Retinal pigment epithelial cell (primary cell): ENCODE data around the gene GATB.

Experiments used
- DNase-seq: peaks from one replicate; pipeline ENCODE4 v3.0.0-alpha.2; 2010; ENCODE audit warnings: low read depth
- H3K4me3 ChIP-seq: 2 replicates; pipeline ENCODE4 v1.5.1; 2011; ENCODE audit warnings: mild to moderate bottlenecking, low read length, control low read depth, moderate library complexity
- TF ChIP-seq, protein P1 (sequence below): conservative IDR thresholded peaks from 2 replicates; pipeline ENCODE4 v1.5.1; 2011; ENCODE audit warnings: low read depth, low read length, control low read depth, inconsistent platforms

GATB gene

DNA sequence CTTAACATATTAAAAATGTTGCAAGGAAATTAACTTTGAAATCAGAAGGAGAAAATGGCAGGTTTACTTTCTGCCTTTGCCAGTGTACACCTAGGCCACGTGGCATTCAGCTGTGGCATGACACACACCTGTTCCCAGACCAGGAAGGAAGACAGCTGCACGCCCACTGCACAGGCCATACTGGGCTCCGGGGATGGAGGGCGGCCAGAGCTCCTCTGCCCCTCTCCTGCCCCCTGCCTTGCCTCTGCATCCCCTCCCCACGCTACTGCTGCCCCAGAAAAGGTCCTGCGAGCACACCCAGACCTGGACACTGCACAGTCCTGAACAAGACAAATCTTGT lies 68.4 kb downstream of the GATB start:
- no peak overlapping the region for H3K4me3 ChIP-seq
- DNase-seq: no peak
- TF ChIP-seq, protein P1, sequence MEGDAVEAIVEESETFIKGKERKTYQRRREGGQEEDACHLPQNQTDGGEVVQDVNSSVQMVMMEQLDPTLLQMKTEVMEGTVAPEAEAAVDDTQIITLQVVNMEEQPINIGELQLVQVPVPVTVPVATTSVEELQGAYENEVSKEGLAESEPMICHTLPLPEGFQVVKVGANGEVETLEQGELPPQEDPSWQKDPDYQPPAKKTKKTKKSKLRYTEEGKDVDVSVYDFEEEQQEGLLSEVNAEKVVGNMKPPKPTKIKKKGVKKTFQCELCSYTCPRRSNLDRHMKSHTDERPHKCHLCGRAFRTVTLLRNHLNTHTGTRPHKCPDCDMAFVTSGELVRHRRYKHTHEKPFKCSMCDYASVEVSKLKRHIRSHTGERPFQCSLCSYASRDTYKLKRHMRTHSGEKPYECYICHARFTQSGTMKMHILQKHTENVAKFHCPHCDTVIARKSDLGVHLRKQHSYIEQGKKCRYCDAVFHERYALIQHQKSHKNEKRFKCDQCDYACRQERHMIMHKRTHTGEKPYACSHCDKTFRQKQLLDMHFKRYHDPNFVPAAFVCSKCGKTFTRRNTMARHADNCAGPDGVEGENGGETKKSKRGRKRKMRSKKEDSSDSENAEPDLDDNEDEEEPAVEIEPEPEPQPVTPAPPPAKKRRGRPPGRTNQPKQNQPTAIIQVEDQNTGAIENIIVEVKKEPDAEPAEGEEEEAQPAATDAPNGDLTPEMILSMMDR: no peak

DNA sequence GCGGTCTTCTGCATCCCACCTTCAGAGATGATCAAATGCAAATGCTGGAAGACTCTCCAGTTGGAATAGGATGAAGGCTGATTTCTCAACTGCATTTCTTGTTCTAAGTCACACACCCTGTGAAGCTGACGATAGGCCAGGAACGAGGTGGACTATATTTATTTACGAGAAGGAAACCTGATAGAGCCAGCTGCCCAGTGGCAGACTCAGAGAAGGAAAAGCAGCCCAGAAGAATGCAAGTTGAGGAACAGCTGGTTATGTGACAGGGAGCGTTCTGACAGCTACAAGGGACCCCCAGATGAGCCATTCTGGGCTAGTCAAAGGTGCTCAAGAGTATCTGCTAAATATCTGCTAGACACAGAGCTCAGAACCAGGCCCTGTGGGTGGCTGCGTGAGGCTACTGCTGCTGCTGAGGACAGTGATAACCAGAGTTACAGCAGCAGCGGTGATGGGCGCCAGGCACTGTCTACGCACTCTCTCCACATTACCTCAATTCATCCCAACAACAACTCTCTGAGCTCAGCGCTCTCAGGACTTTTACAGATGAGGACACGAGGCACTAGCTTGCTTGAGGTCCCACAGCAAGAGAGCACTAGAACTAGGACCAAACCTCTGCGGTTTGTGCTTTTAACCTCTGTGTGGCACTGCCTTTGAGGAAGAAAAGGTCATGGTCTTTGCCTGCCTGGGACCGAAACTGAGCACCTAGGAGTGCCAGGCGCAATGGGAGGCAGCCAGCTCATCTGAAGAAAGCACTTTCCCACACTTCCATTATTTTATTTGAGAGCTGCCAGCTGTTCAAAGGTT lies 69.0 kb downstream of the GATB start:
- TF ChIP-seq, protein P1: no peak
- no peak for DNase-seq
- no peak overlapping the region for H3K4me3 ChIP-seq

DNA sequence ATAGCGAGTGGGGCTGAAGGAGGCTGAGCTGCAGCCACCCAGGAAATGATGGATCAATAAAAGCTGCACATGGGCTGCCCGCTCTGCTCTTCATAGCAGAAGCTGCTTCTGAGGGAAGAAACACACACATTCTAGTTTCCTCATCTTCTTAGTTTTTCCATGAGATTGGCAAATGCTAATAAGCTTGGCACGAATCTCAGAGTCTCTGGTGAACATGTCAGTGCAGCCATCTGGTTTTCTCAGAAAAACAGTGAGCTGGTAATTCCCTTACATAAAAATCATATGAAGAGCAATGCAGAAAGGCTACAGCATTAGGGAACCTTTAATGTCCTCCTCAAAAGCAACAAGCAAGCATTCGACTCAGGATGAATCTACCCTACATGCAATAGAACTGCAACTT lies 69.9 kb downstream of the GATB start:
- DNase-seq: no peak
- no peak overlapping the region for H3K4me3 ChIP-seq
- TF ChIP-seq, protein P1: no peak

DNA sequence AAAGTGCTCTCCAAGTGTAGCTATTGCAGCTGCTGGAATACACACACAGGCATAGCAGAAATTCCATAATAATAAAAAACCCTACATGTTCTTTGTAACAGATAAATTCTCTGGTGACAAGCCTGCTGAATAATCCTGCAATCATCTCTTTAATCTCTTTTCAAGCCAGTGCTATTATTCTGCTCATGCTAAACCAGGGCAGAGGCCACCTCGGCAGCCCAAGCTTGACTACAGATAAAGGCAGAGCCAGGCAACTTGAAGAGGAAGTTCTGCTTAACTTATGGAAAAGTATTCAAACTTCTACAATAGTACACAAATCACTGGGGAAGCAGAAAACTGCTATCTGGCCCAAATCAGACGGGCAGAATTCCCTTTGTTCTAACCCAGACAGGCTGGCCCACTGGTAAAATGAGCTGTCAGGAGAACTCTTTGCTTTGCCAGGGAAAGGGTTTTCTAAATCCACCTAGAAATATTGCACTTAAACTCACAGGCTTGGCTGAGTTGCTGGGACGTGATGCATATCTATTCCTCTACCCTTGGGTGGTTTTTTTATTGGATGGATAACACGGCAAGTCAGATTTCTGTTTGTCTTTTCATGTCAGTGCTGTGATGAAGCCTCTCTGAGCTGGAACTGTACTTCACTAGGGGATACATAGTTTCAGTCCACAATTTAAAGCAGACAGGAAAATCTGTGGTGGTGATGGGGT lies 70.5 kb downstream of the GATB start:
- no peak overlapping the region for H3K4me3 ChIP-seq
- TF ChIP-seq, protein P1: no peak
- DNase-seq: no peak

DNA sequence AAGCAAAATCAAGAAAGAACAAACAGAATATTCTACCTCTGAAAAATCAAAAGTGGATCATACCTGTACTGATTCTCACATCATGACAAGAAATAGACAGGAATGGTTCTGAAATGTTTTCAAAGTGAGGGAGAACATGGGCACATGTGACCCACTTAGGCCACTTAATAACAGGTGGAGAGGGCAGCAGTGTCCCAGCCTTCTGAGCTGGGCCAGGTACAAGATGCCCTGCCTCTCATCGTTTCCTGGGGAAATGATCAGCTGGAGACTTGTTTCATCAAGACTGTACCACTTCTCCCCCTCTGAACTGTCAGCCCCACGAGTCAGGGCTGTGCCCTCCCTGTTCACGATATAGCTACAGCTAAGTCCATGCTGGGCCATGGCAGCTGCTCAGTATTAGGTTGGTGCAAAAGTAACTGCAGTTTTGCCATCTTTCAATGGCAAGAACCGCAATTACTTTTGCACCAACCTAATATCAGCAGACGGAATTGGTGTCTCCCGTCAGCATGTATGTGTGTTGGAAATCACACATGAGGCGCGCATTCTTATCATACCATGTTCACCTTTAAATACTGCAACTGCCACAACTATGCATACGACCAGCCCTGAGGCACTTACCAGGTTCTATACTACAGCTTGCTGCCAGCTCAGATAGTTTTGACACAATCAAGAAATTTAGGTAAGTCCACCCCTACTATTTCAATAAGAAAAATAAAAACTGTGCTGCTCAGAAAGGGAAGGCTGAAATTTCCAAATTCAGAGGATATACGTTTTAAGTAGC lies 71.4 kb downstream of the GATB start:
- no peak overlapping the region for H3K4me3 ChIP-seq
- TF ChIP-seq, protein P1: no peak
- DNase-seq: no peak

DNA sequence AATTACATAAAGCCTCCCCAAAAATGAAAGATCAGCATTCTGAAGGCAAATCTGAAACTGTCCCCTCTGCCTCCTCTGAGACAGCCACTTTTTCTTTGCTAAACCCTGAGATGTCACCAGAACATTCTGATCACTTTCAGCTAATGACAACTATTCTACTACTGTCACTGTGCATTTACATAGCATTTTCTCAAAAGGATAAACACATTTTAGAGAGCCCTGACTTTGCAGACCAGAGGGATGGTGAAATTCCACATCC lies 72.1 kb downstream of the GATB start:
- no peak for DNase-seq
- no peak overlapping the region for H3K4me3 ChIP-seq
- TF ChIP-seq, protein P1: no peak
